Measurements from ENCODE around the gene HAT1. TPM values are rescaled to one million over a fixed set of nuclear protein-coding genes. Genes with fewer than 3 reads are reported as not detected.
"Not testable (repeated sequence)": the region's sequence is repeated elsewhere in the genome, so short reads cannot be mapped to it uniquely, and the experiment has no call there.

HAT1 gene
- 68.3 and 71.6 TPM in 2 replicates for total RNA-seq

GRCh38 chr2:171922230-171923022 is at the start of gene HAT1:
TSS of gene HAT1 (plus strand) at chr2:171922461. CDS start at chr2:171922501, 40 bp downstream.
- intact Hi-C loops (cut with micrococcal nuclease): loop anchor here (1.0 to 10.0 kb wide), 5 partner anchors 28 to 634 kb away; partner anchors contain the start of genes DLX2, PDK1 and SLC25A12

GRCh38 chr2:171874517-171874916 is 47.7 kb upstream of the HAT1 start:
- intact Hi-C loops (cut with micrococcal nuclease): no loop called here

GRCh38 chr2:171874963-171875362 is 47.3 kb upstream of the HAT1 start:
- intact Hi-C loops (cut with micrococcal nuclease): no loop called here

GRCh38 chr2:171878481-171878993 is 43.7 kb upstream of the HAT1 start:
- intact Hi-C loops (cut with micrococcal nuclease): no loop called here

- intact Hi-C loops (cut with micrococcal nuclease): no loop called here
These were observed 42.4 kb upstream of the HAT1 start for GRCh38 chr2:171879865-171880264.

- intact Hi-C loops (cut with micrococcal nuclease): no loop called here
These were observed 41.5 kb upstream of the HAT1 start for GRCh38 chr2:171880774-171881173.

- intact Hi-C loops (cut with micrococcal nuclease): no loop called here
These were observed 40.0 kb upstream of the HAT1 start for GRCh38 chr2:171882089-171882769.

GRCh38 chr2:171883275-171883893 is 38.9 kb upstream of the HAT1 start:
- intact Hi-C loops (cut with micrococcal nuclease): no loop called here

- intact Hi-C loops (cut with micrococcal nuclease): no loop called here
These were observed 32.9 kb upstream of the HAT1 start for GRCh38 chr2:171889333-171889732.

- intact Hi-C loops (cut with micrococcal nuclease): loop anchor here (5.0 kb wide), 1 partner anchor 203 kb away; the partner anchor contains the start of gene DYNC1I2
These were observed 32.5 kb upstream of the HAT1 start for GRCh38 chr2:171889808-171890207.

- intact Hi-C loops (cut with micrococcal nuclease): loop anchor here (5.0 kb wide), 1 partner anchor 206 kb away; the partner anchor contains the start of gene DYNC1I2
These were observed 29.0 kb upstream of the HAT1 start for GRCh38 chr2:171893196-171893823.

- intact Hi-C loops (cut with micrococcal nuclease): loop anchor here (1.0 to 5.0 kb wide), 3 partner anchors 28 to 207 kb away; partner anchors contain the start of genes DYNC1I2, HAT1 and METAP1D
These were observed 28.2 kb upstream of the HAT1 start, which contains the start of gene SLC25A12 for GRCh38 chr2:171893824-171894611. TSS of gene SLC25A12 (minus strand) at chr2:171894244. CDS start at chr2:171894214, 30 bp downstream.

GRCh38 chr2:171894612-171894947 is 27.7 kb upstream of the HAT1 start:
- intact Hi-C loops (cut with micrococcal nuclease): loop anchor here (1.0 to 5.0 kb wide), 3 partner anchors 28 to 207 kb away; partner anchors contain the start of genes DYNC1I2, HAT1 and METAP1D

GRCh38 chr2:171895786-171896185 is 26.5 kb upstream of the HAT1 start:
- intact Hi-C loops (cut with micrococcal nuclease): no loop called here

GRCh38 chr2:171899623-171900282 is 22.5 kb upstream of the HAT1 start:
- intact Hi-C loops (cut with micrococcal nuclease): not testable (repeated sequence)

GRCh38 chr2:171902840-171903420 is 19.3 kb upstream of the HAT1 start:
- intact Hi-C loops (cut with micrococcal nuclease): no loop called here

GRCh38 chr2:171908235-171908634 is 14.0 kb upstream of the HAT1 start:
- intact Hi-C loops (cut with micrococcal nuclease): no loop called here

- intact Hi-C loops (cut with micrococcal nuclease): no loop called here
These were observed 13.0 kb upstream of the HAT1 start for GRCh38 chr2:171909266-171909665.

GRCh38 chr2:171910494-171910893 is 11.8 kb upstream of the HAT1 start:
- intact Hi-C loops (cut with micrococcal nuclease): no loop called here
